CD4-positive, alpha-beta T cell treated with Interleukin-17A for 1 hour (primary cell): ENCODE measurements around the gene TGFB1I1.
"Not testable (repeated sequence)": the region's sequence is repeated elsewhere in the genome, so short reads cannot be mapped to it uniquely, and the experiment has no call there.

Source experiments
- DNase-seq: peaks from one replicate; pipeline ENCODE4 v3.0.0-alpha.2; 2020

The TGFB1I1 gene

DNA sequence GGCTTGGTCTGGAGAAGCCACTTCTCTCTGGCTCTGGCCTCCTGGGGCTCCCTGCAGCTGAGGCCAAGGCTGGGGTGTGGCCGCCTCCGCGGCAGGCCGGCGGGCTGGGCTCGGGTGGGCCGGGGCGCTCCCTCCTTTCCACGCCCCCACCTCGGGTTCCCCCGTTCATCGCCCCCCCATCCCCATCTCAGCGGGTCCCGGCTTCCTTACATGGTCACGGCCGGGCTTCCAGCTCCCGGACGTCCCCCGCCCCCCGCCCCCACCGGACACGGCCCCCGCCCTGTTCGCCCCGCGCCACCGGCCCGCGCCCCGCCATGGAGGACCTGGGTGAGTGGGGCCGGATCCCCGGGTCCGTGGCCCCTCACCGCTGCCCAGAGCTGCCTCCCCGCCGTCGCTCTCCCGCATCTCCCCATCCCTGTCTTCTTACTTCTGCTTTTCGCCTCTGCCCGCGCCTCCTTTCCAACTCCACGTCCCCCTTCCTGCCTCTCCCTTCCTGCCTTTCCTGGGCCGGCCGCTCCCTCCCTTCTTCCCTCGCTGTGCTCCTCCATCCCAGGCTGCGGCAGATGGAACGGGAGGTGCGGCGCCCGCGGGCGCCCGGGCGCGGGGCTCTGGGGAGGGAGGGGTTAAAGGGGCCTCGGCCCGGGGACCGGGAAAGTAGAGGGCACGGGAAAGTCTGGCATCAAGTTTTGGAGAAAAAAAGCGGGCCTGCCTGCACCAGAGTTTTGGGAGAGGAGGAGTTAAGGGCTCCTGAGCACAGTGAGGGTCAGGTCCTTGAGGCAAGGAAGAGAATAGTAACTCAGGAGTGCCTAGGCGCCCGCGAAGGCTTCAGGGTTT is at the start of gene TGFB1I1:
Gene TGFB1I1 (plus strand): TSS at position 278 of the 834 bp plus-strand sequence. CDS start 37 bp downstream, at position 315.
- no peak for DNase-seq

DNA sequence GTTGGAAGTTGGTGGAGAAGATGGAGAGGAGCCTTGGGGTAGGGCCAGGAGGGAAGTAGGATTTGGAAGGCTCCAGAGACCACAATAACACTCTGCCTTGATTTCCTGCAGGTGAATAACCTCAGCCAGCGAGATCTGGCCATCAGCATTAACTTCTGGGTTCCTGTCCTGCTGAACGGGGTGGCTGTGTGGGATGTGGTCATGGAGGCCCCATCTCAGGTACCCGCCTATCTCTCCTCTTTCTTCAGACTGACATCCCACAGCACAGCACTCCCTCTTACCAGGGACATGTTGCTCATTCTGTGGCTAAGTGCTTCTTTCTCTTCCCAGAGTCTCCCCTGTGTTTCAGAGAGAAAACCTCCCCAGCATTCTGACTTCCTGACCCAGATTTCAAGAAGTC is 48.7 kb upstream of the TGFB1I1 start:
- DNase-seq, result no peak

DNA sequence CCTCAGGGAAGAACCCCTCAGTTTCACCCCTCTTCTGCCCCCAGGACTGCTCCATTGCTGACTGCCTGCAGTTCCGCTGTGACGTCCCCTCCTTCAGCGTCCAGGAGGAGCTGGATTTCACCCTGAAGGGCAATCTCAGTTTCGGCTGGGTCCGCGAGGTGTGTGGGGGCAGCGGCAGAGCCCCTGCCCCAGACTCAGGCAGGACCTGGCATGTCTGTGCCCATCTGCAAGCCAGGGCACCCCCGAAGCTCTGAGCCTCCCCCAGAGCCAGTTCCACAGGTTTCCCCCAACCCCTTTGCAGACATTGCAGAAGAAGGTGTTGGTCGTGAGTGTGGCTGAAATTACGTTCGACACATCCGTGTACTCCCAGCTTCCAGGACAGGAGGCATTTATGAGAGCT is 48.2 kb upstream of the TGFB1I1 start:
- no peak for DNase-seq

- peak; percentile 75 for DNase-seq
Observed at GRCh38 chr16:31427441-31428278, 44.3 kb upstream of the TGFB1I1 start.

GRCh38 chr16:31428279-31428597 is 43.7 kb upstream of the TGFB1I1 start, which contains the start of gene COX6A2:
COX6A2 (minus strand) TSS chr16:31428360; CDS start chr16:31428325, 35 bp downstream.
- DNase-seq, result no peak

DNA sequence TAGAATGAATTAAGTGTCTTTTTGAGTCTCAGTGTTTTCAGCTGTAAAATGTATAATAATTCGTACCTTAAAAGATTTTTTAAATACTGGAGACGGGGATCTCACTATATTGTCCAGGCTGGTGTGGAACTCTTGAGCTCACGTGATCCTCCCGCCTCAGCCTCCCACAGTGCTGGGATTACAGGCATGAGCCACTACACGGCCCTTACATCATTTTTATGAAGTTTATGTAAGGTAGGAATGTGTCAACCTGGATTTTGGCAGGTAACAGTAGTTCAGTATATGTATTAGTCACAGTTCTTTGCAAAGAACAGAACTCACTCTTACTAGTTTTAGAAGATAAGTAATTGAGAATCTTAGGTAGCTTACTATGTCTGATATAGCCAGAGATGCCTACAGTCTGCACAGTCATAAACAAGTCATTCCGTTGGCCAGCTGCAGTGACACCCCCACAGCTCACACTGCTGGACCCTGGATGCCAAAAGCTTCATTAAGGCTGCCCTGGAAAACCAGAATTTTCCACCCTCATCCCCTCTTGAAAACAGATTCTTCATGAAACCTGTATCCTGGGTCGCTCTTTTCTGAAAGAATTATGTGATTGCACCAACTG is 43.2 kb upstream of the TGFB1I1 start:
- no peak for DNase-seq

- DNase-seq, result no peak
Observed at GRCh38 chr16:31429314-31429713, 42.6 kb upstream of the TGFB1I1 start.

DNA sequence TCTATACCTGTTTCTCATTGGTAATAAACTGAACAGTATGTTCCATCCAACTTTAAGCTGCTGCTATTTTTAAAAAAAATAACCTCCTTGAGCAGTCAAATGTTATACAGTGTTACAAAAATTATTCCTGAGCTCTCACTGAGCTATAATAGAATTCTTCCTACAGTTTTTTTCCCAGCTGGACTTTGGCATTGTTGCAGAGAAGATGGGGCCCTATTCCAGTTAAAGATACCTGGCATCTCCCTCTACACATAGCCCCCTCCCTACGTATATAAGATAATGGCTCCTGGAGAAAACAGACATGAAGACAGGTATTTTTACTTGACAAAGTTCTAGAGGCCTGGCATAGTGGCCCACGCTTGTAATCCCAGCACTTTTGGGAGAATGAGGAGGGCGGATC is 42.2 kb upstream of the TGFB1I1 start:
- DNase-seq, result no peak

DNA sequence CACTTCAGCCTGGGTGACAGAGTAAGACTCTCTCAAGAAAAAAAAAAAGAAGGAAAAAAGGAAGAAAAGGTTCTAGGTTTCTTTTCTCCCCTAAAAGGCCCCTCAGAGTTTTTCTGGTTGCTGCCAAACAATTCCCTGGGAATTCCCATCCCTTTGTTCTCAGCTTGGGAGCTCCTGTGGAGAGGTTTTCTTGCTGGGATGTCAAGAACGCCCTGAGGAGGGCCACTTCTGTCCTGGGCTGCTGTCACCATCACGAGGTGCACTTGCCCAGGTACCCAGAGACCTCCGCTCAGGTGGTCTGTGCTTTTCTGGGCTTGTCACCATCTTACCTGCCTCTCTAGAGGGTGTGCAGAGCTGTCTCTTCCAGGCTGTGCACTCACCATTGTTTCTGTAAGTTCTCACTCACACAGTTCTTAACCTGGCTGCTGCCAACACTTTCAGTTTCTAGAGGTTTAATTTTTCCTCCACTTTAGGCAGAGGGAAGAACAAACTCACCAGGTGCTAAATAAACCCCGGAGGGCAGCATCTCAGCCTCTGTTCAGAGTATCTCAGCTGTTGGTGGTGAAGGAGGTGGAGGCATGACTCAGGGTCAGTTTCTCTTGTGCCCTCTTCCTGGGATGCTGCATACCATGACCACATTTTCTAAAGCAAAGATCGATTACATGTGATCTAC is 41.4 kb upstream of the TGFB1I1 start:
- DNase-seq, result no peak

- no peak for DNase-seq
Observed at GRCh38 chr16:31435341-31436220, 36.4 kb upstream of the TGFB1I1 start.

DNA sequence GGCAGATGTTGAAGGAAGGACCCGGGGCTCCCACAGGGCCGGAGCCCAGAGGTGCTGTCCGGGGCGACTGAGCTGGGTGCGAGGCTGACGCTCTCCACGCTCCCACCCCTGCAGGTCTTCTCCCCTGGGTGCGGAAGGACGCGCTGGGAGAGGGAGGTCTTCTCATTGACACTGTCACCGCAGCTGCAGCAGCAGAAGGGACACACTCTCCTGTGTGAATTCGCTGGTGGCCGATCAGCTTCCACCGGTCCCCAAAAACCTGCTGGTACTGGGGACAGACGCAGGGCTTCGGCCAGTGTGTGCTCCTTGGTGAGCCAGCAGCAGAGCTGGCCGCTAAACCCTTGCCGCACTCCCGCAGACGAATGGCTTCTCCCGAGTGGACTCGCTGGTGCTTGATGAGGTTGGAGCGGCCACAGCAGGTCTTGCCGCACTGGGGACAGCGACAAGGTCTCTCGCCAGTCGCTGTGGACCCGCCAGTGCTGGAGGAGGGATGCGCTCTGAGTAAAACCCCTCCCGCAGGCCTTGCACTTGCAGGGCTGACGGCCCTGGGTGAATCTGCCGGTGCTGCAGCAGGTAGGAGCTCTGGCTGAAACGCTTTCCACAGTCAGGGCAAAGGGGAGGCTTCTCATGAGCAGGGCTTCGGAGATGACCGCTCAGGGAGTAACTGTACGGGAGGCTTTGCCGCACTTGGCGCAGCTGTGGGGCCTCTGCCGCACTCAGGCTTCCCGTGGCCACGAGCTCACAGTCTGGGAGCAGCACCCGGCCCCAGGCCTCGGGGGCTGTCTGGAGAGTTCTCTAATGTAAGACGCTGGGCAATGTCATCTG is 35.5 kb upstream of the TGFB1I1 start:
- DNase-seq, result no peak

- DNase-seq, result no peak
Observed at GRCh38 chr16:31438414-31438813, 33.5 kb upstream of the TGFB1I1 start.

DNA sequence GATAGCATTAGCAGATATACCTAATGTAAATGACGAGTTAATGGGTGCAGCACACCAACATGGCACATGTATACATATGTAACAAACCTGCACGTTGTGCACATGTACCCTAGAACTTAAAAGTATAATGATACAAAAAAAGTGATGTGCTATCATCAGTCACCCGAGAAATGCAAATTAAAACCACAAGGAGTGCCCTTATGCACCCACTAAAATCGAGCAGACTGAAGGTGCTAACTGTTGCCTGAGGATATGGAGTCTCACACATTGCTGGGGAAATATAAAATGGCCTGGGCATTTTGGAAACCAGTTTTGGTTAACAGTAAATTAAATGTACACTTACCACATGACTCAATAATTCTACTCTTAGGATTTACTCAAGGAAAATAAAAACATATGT is 32.9 kb upstream of the TGFB1I1 start:
- not testable (repeated sequence) for DNase-seq

DNA sequence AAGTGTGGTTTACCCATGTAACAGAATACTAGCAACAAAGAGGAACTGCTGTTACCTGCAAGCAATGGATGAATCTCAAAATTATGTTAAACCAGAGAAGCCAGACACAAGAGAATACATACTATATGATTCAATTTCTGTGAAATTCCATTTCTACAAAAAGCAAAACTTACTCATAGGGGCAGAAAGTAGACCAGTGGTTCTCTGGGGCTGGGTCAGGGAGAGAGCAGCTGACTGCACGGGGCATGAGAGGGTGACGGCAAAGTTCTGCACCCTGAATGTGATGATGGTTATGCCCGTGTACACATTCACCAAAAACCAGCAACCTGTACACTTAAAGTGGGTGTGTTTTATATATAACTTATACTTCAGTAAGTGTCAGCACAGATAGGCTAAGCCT is 32.4 kb upstream of the TGFB1I1 start:
- DNase-seq, result no peak

DNA sequence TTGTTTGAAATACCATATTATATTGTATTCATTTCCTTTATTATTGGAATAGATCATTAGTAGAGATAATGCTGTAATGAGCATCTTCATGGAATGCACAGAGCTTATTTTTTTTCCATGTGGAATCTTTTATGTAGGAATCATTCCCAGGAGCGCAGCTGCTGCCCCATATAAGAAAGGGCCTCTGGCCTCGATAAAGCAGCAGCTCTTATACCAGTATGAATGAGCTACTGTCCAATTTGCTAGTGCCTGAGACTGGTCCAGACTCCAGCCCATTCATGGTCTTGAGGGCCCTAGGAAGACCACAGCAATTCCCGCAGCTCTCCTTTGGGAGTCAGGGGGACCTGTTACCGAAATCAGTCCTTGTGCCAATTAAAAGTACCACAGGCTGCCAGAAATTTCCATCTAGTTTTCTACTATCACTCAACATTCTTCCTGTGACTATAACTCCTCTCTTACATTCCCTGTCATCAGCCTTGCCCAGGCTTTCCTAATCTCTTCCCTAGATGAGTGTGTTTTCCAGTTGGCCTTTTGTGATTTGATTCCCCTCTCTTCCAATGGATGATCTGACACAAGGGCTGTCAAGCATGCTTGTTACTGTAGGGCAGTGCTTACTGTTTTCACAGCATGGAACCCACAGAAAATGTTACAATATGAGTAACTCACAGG is 31.3 kb upstream of the TGFB1I1 start:
- DNase-seq, result no peak

- DNase-seq, result no peak
Observed at GRCh38 chr16:31441956-31442355, 30.0 kb upstream of the TGFB1I1 start.

DNA sequence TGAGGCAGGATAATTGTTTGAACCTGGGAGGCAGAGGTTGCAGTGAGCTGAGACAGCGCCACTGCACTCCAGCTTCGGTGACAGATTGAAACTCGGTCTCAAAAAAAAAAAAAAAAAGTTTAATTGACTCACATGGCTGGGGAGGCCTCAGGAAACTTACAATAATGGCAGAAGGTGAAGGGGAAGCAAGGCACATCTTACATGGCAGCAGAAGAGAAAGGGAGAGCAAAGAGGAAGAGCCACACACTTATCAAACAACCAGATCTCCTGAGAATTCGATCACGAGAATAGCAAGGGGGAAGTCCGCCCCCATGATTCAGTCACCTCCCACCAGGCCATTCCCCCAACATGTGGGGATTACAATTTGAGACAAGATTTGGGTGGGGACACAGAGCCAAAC is 26.0 kb upstream of the TGFB1I1 start:
- not testable (repeated sequence) for DNase-seq

DNA sequence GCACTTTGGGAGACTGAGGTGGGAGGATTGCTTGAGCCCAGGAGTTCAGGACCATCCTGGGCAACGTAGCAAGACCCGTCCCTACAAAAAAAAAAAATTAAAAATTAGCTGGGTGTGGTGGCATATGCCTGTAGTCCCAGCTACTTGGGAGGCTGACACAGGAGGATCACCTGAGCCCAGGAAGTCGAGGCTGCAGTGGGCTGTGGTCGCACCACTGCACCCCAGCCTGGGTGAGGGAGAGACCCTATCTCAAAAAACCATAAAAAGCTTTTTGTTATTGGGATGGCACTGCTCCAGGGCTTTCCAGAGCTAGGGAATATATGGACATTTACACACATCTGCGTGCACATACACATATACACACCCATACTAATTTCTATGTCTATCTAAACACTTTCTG is 20.8 kb upstream of the TGFB1I1 start:
- DNase-seq, result no peak

DNA sequence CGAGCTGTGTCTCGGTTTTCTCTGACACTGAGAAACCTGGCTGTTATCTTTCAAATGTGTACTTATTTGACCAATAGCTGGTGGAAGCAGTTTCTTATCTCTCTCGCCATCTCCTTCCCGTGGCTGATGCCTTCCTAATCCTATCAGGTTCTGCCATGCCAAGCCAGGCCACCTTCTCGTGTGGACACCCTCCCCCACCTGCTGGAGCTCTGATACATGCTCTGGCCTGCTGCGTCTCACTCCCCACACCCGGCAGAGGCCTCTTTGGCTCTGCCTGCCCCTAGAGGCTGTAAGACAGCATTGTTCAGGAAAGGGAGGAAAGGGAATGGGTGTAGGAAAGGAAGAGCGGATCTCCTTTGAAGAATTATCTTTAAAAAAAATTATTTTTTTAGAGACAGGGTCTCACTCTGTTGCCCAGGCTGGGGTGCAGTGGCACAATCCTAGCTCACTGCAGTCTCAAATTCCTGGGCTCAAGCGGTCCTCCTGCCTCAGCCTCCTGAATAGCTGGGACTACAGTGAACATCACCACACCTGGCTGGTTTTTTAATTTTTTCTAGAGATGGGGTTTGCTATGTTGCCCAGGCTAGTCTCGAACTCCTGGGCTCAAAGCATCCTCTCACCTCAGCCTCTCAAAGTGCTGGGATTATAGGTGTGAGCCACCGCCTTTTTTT is 20.1 kb upstream of the TGFB1I1 start:
- no peak for DNase-seq

- DNase-seq, result no peak
Observed at GRCh38 chr16:31452631-31453106, 19.3 kb upstream of the TGFB1I1 start.
